HepG2 (cell line): ENCODE results near the gene CRK. TPM values are rescaled to one million over a fixed set of nuclear protein-coding genes. Genes with fewer than 3 reads are reported as not detected.

ENCODE experiments used
- ATAC-seq: fragments of 200-7000 bp; cut with Tn5 transposase; 3 replicates; pipeline ENCODE4 v1.9.1; 2020; ENCODE audit warnings: mild to moderate bottlenecking, moderate library complexity
- BruUV-seq: library from RNA; stranded (reverse); fragments of 400-500 nt; replicated peaks from 2 replicates; lab custom pipeline; 2021; lab: Mats Ljungman, UMichigan
- CTCF ChIA-PET: fragments of 300-600 bp; formaldehyde crosslinking; extraction: SDS; loops from one replicate; lab custom pipeline; 2021; ENCODE audit warnings: low total read pairs, inconsistent platforms, low intra/inter-chr PET ratio; lab: Yijun Ruan, JAX
- POLR2A ChIA-PET: fragments of 350-600 bp; sonication (Branson Sonifier 250); formaldehyde crosslinking; loops from one replicate; lab custom pipeline; 2020; ENCODE audit warnings: antibody characterized with exemption, inconsistent platforms; lab: Yijun Ruan, JAX
- DNase-seq: peaks from one replicate; pipeline ENCODE4 v3.0.0-alpha.2; 2015; ENCODE audit warnings: low spot score
- FAIRE-seq: peaks from 3 replicates; lab custom pipeline; 2011; peaks lifted over from hg19 to GRCh38; lab: Jason Lieb, UNC
- H2AFZ ChIP-seq: one replicate; pipeline ENCODE4 v1.6.1; 2011; ENCODE audit warnings: low read length, inconsistent platforms
- H3K27ac ChIP-seq: fragments of 300-600 bp; 3 replicates; pipeline ENCODE4 v1.8.0; 2011; ENCODE audit warnings: mixed run types, mild to moderate bottlenecking, mixed read lengths, low read length, inconsistent platforms; ENCODE audit not compliant: insufficient read depth; ENCODE audit errors: extremely low read length
- H3K27me3 ChIP-seq, 2 experiments: fragments of 200-600 bp in 1 of 2; 2 replicates in 1 of 2; 3 replicates in 1 of 2; pipeline versions ENCODE4 v1.6.0 to v1.8.0; 2011; ENCODE audit warnings: low read length in 2 of 2, mild to moderate bottlenecking in 2 of 2, moderate library complexity in 2 of 2, inconsistent platforms in 1 of 2; ENCODE audit not compliant: insufficient read depth in 2 of 2, control insufficient read depth in 1 of 2
- H3K36me3 ChIP-seq, 2 experiments: fragments of 200-600 bp in 1 of 2; replicated peaks in 1 of 2; 2 replicates in 1 of 2; 3 replicates in 1 of 2; pipeline versions ENCODE4 v1.5.1 to v1.8.0; 2011; ENCODE audit warnings: low read length in 2 of 2, inconsistent platforms in 1 of 2; ENCODE audit not compliant: insufficient read depth in 2 of 2, control insufficient read depth in 1 of 2
- H3K4me1 ChIP-seq: 2 replicates; pipeline ENCODE4 v1.5.1; 2012; ENCODE audit warnings: low read length, inconsistent platforms; ENCODE audit not compliant: insufficient read depth
- H3K4me2 ChIP-seq: 2 replicates; pipeline ENCODE4 v1.6.0; 2011; ENCODE audit warnings: low read depth, low read length, inconsistent platforms
- H3K4me3 ChIP-seq, 3 experiments: fragments of 200-600 bp in 1 of 3; sonication (generic), shearing (Covaris generic) in 1 of 3; replicated peaks in 1 of 3; 2 replicates each; pipeline ENCODE4 v1.5.1; 2011 to 2016; ENCODE audit warnings: low read length in 3 of 3, inconsistent platforms in 2 of 3, low read depth in 2 of 3, mild to moderate bottlenecking in 2 of 3, control low read depth in 1 of 3, mixed read lengths in 1 of 3; ENCODE audit not compliant: insufficient read depth in 1 of 3
- H3K79me2 ChIP-seq: one replicate; pipeline ENCODE4 v1.6.1; 2011; ENCODE audit warnings: low read length, inconsistent platforms; ENCODE audit not compliant: insufficient read depth
- H3K9ac ChIP-seq: 2 replicates; pipeline ENCODE4 v1.6.0; 2011; ENCODE audit warnings: mild to moderate bottlenecking, low read depth, low read length, inconsistent platforms; ENCODE audit not compliant: insufficient read depth
- H3K9me3 ChIP-seq: 2 replicates; pipeline ENCODE4 v1.5.1; 2012; ENCODE audit warnings: mild to moderate bottlenecking, low read length
- H4K20me1 ChIP-seq: 2 replicates; pipeline ENCODE4 v1.6.0; 2011; ENCODE audit warnings: inconsistent platforms, mild to moderate bottlenecking, low read length, moderate library complexity; ENCODE audit not compliant: insufficient read depth
- BRCA1 ChIP-seq: sonication (generic); formaldehyde crosslinking; IDR thresholded peaks from 2 replicates; pipeline ENCODE4 v1.4.0; 2020; ENCODE audit warnings: missing genetic modification reagents
- CAMTA2 ChIP-seq: sonication (generic); formaldehyde crosslinking; IDR thresholded peaks from 2 replicates; pipeline ENCODE4 v1.4.0; 2020; ENCODE audit warnings: mild to moderate bottlenecking, missing genetic modification reagents, borderline replicate concordance
- ETV5 ChIP-seq: IDR thresholded peaks from 2 replicates; pipeline ENCODE4 v1.6.1; 2018; ENCODE audit warnings: missing biosample characterization, missing genetic modification reagents, inconsistent platforms, borderline replicate concordance
- GLMP ChIP-seq: sonication (generic); formaldehyde crosslinking; IDR thresholded peaks from 2 replicates; pipeline ENCODE4 v1.9.0; 2021; ENCODE audit warnings: missing genetic modification reagents, mild to moderate bottlenecking, borderline replicate concordance
- HNF1A ChIP-seq, 2 experiments: sonication (generic) in 1 of 2; formaldehyde crosslinking in 1 of 2; IDR thresholded peaks; 2 replicates each; pipeline versions ENCODE4 v1.4.0 to v1.6.1; 2016 to 2020; ENCODE audit warnings: borderline replicate concordance in 1 of 2, low read depth in 1 of 2, mild to moderate bottlenecking in 1 of 2, missing genetic modification reagents in 1 of 2
- MIER2 ChIP-seq: IDR thresholded peaks from 2 replicates; pipeline ENCODE4 v1.6.1; 2016; ENCODE audit warnings: missing biosample characterization, missing genetic modification reagents
- SMAD3 ChIP-seq: sonication (generic); formaldehyde crosslinking; IDR thresholded peaks from 2 replicates; pipeline ENCODE4 v1.4.0; 2020; ENCODE audit warnings: missing genetic modification reagents
- SNAPC4 ChIP-seq: sonication (generic); formaldehyde crosslinking; IDR thresholded peaks from 2 replicates; pipeline ENCODE4 v1.4.0; 2020; ENCODE audit warnings: mild to moderate bottlenecking, missing genetic modification reagents
- SRSF9 ChIP-seq: fragments of 200-400 bp; formaldehyde crosslinking; IDR thresholded peaks from 2 replicates; pipeline ENCODE4 v1.6.1; 2018; ENCODE audit warnings: borderline replicate concordance, mild to moderate bottlenecking, low read depth, low read length; ENCODE audit not compliant: insufficient read depth, poor library complexity, severe bottlenecking
- ZKSCAN8 ChIP-seq: IDR thresholded peaks from 2 replicates; pipeline ENCODE4 v1.6.1; 2016; ENCODE audit warnings: borderline replicate concordance, missing genetic modification reagents, missing compliant biosample characterization
- ZNF10 ChIP-seq: sonication (generic); formaldehyde crosslinking; IDR thresholded peaks from 2 replicates; pipeline ENCODE4 v1.4.0; 2020; ENCODE audit warnings: mild to moderate bottlenecking, low read depth, missing genetic modification reagents, borderline replicate concordance
- ZNF782 ChIP-seq: sonication (generic); formaldehyde crosslinking; IDR thresholded peaks from 2 replicates; pipeline ENCODE4 v1.4.0; 2020; ENCODE audit warnings: missing genetic modification reagents, mild to moderate bottlenecking, borderline replicate concordance
- WGBS: methylation state at CpG from one replicate; pipeline ENCODE4 v1.1.6; 2017; ENCODE audit warnings: low lambda C conversion rate; 5-methylcytosine and 5-hydroxymethylcytosine counted together
- in situ Hi-C: cut with HindIII; loops from 2 replicates; pipeline ENCODE4 v1.10.0; 2017; ENCODE audit warnings: low pct_unique_long_range_greater_than_20kb; ENCODE audit not compliant: extremely low pct_ligation_motif_present
- intact Hi-C: fragments of 100-400 bp; cut with micrococcal nuclease; formaldehyde crosslinking; loops from one replicate; pipeline ENCODE4 v1.10.0; 2022; ENCODE audit not compliant: unreplicated experiment
- polyA plus RNA-seq, 8 experiments: library from polyadenylated mRNA; depleted of rRNA in 3 of 8; stranded (reverse) in 7 of 8; unstranded in 1 of 8; fragments of >200 nt; fragmentation: Illumina TruSeq in 4 of 8; extraction: Trizol in 4 of 8; gene quantifications; 2 replicates each; pipeline versions ENCODE4 v1.2.1 to v1.2.3, GENCODE V29; 2011 to 2016; ENCODE audit warnings: low read depth in 4 of 8, missing spikeins in 1 of 8, mixed read lengths in 1 of 8; ENCODE audit not compliant: insufficient read depth in 1 of 8
- total RNA-seq, 5 experiments: library from RNA; depleted of rRNA; stranded (reverse); fragments of >200 nt; fragmentation: Illumina TruSeq; extraction: Trizol; gene quantifications; 2 replicates each; pipeline ENCODE4 v1.2.3, GENCODE V29; 2016; ENCODE audit warnings: low read depth in 1 of 5

The CRK gene
- total and polyA plus RNA-seq, 2 of the 13 experiments (the other 11 are each of a cell fraction or from before 2014, with no cell fraction given): 47.4 to 54.2 TPM

- no peaks in the 10 kb centered on the region for H3K79me2 ChIP-seq
- H3K4me1 ChIP-seq: peaks cover 4% of the 10 kb centered on the region
- H3K9me3 ChIP-seq: no peaks in the 10 kb centered on the region
- TF ChIP-seq BRCA1 (no peak), HNF1A (IDR thresholded peaks at IDR 0.05; ENCODE audit: low read depth) (no peak), HNF1A (CRISPR knock-in tag; IDR thresholded peaks at IDR 0.05; ENCODE audit: borderline replicate concordance) (no peak), SRSF9 (no peak), SNAPC4 (CRISPR knock-in tag) (no peak), ZNF10 (CRISPR knock-in tag) (no peak), CAMTA2 (no peak), GLMP (no peak), MIER2 (CRISPR knock-in tag) (no peak), ETV5 (no peak), ZNF782 (CRISPR knock-in tag) (no peak), ZKSCAN8 (CRISPR knock-in tag) (no peak), SMAD3 (CRISPR knock-in tag) (no peak)
- H3K36me3 ChIP-seq: no peaks in the 10 kb centered on the region
- H3K27me3 ChIP-seq: no peaks in the 10 kb centered on the region; a peak in 1 of 5 replicates
- no peak overlapping the region for H3K4me3 ChIP-seq
- DNase-seq: no peak
- CTCF ChIA-PET: no interaction called here
- no peak overlapping the region for H3K9ac ChIP-seq
- in situ Hi-C loops (no loop called here), intact Hi-C loops (no loop called here)
- no peak for FAIRE-seq
- POLR2A ChIA-PET: no interaction called here
- BruUV-seq: no TSS peak
- ATAC-seq: no peak
- 88% methylated on average over 15 of the region's 15 CpGs for WGBS
- no peak overlapping the region for H2AFZ ChIP-seq
- no peak overlapping the region for H3K4me2 ChIP-seq
- H3K27ac ChIP-seq: no peak overlapping the region
- no peaks in the 10 kb centered on the region for H4K20me1 ChIP-seq
Measured at GRCh38 chr17:1497831-1498230, 41.8 kb upstream of the CRK start.
